Measurements from ENCODE around the gene NCAN.
"Not testable (repeated sequence)": the region's sequence is repeated elsewhere in the genome, so short reads cannot be mapped to it uniquely, and the experiment has no call there.

The NCAN gene

GRCh38 chr19:19201697-19202630 is 9.8 kb upstream of the NCAN start:
- no peak for DNase-seq

GRCh38 chr19:19202707-19203011 is 9.1 kb upstream of the NCAN start:
- DNase-seq: no peak

- peak; percentile 88 for DNase-seq
Observed at GRCh38 chr19:19203012-19203856, 8.5 kb upstream of the NCAN start, which contains the start of gene NR2C2AP. TSS of gene NR2C2AP (minus strand) at chr19:19203414. CDS start at chr19:19203060, 354 bp downstream.

- no peak for DNase-seq
Observed at GRCh38 chr19:19204181-19204580, 7.6 kb upstream of the NCAN start.

GRCh38 chr19:19205416-19206410 is 6.0 kb upstream of the NCAN start:
- no peak for DNase-seq

- DNase-seq: no peak
Observed at GRCh38 chr19:19206938-19207337, 4.8 kb upstream of the NCAN start.

GRCh38 chr19:19207637-19208572 is 3.9 kb upstream of the NCAN start:
- DNase-seq: no peak

- no peak for DNase-seq
Observed at GRCh38 chr19:19209372-19209771, 2.4 kb upstream of the NCAN start.

GRCh38 chr19:19212916-19213315 is 1.2 kb downstream of the NCAN start:
- no peak for DNase-seq

GRCh38 chr19:19213426-19214158 is 1.8 kb downstream of the NCAN start:
- no peak for DNase-seq

- no peak for DNase-seq
Observed at GRCh38 chr19:19214159-19214490, 2.4 kb downstream of the NCAN start.

- DNase-seq: no peak
Observed at GRCh38 chr19:19214892-19215291, 3.1 kb downstream of the NCAN start.

GRCh38 chr19:19215792-19216191 is 4.0 kb downstream of the NCAN start:
- no peak for DNase-seq

- peak; percentile 26 for DNase-seq
Observed at GRCh38 chr19:19217099-19217498, 5.3 kb downstream of the NCAN start.

GRCh38 chr19:19218911-19219310 is 7.2 kb downstream of the NCAN start:
- no peak for DNase-seq

GRCh38 chr19:19221000-19221399 is 9.2 kb downstream of the NCAN start:
- not testable (repeated sequence) for DNase-seq

GRCh38 chr19:19223060-19223459 is 11.3 kb downstream of the NCAN start:
- DNase-seq: no peak

- DNase-seq: no peak
Observed at GRCh38 chr19:19223636-19224035, 11.9 kb downstream of the NCAN start.

- DNase-seq: no peak
Observed at GRCh38 chr19:19224150-19224851, 12.5 kb downstream of the NCAN start.

GRCh38 chr19:19224852-19225494 is 13.2 kb downstream of the NCAN start:
- peak; percentile 42 for DNase-seq

All from HCEC 1CT (cell line).